Measurements from ENCODE around the gene TRIO.

DNA sequence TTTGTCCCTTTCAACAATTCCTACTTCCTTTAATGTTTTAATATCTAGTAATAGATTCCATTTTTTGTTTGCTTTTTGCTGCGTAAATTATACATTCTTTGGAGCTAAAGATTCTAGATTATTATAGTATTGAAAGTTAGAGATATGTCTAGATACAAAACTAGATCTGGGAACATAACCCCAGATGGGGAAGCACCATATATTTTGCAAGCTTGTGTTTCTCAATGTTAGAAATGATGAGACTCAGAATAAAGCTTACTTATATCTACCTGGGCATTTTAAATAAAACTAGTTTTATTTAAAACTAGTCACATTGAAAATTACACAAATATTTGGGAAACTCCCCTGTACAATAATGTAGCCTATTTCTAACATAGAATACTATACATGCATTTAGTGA lies 32.2 kb downstream of the TRIO start:
- TF ChIP-seq, protein P1, sequence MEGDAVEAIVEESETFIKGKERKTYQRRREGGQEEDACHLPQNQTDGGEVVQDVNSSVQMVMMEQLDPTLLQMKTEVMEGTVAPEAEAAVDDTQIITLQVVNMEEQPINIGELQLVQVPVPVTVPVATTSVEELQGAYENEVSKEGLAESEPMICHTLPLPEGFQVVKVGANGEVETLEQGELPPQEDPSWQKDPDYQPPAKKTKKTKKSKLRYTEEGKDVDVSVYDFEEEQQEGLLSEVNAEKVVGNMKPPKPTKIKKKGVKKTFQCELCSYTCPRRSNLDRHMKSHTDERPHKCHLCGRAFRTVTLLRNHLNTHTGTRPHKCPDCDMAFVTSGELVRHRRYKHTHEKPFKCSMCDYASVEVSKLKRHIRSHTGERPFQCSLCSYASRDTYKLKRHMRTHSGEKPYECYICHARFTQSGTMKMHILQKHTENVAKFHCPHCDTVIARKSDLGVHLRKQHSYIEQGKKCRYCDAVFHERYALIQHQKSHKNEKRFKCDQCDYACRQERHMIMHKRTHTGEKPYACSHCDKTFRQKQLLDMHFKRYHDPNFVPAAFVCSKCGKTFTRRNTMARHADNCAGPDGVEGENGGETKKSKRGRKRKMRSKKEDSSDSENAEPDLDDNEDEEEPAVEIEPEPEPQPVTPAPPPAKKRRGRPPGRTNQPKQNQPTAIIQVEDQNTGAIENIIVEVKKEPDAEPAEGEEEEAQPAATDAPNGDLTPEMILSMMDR (IDR thresholded peaks at IDR 0.05), result no peak
- no peak for TF ChIP-seq POLR2A (IDR thresholded peaks at IDR 0.05)

All from transverse colon (tissue), 3 donors.